Measurements from ENCODE around the gene KRTAP5-8.

The KRTAP5-8 gene

DNA sequence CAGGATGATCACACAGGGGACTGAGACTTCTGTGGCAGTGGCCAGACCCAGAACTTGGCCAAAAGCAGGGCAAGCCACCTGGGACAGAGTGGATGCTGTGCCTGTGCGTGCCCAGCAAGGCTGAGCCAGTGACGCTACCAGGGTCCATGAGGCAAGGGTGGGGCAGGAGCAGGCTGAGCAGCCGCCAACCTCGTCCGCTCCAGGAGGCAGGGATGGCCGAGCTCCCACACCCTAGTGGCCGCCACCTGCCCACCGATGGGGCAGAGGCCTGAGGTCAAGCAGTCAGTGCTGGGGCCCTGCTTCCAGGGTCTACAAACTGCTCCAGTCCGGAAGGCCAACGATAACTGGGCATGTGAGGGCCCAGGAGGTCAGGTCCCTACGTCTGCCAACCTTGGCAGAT, 17.7 kb downstream of the KRTAP5-8 start:
- CTCF ChIA-PET: no interaction called here
- no peak for DNase-seq (ENCODE audit: extremely low spot score)
- no peak for TF ChIP-seq FOXA1 (IDR thresholded peaks at IDR 0.05)
- no peak for TF ChIP-seq PKNOX1 (IDR thresholded peaks at IDR 0.05)
- TF ChIP-seq LEF1 (IDR thresholded peaks at IDR 0.05; ENCODE audit: borderline replicate concordance): no peak
- TF ChIP-seq SP1 (IDR thresholded peaks at IDR 0.05): no peak
- no peak for TF ChIP-seq ARNT (IDR thresholded peaks at IDR 0.05)
- TF ChIP-seq CTBP1 (IDR thresholded peaks at IDR 0.05; ENCODE audit: borderline replicate concordance): no peak
- TF ChIP-seq BHLHE40 (IDR thresholded peaks at IDR 0.05; ENCODE audit: borderline replicate concordance): no peak
- TF ChIP-seq L3MBTL2 (conservative IDR thresholded peaks at IDR 0.05): no peak
- no peak for TF ChIP-seq NFRKB (IDR thresholded peaks at IDR 0.05)
- TF ChIP-seq FOXK2 (IDR thresholded peaks at IDR 0.05): no peak
- TF ChIP-seq ZNF384 (IDR thresholded peaks at IDR 0.05): no peak
- TF ChIP-seq TARDBP (IDR thresholded peaks at IDR 0.05): no peak
- no peak for TF ChIP-seq FOXM1 (IDR thresholded peaks at IDR 0.05; ENCODE audit: borderline replicate concordance)
- no peak for TF ChIP-seq ELF4 (IDR thresholded peaks at IDR 0.05)
- no peak for TF ChIP-seq SUZ12 (IDR thresholded peaks at IDR 0.05)
- no peak for TF ChIP-seq HDGF (IDR thresholded peaks at IDR 0.05; ENCODE audit: borderline replicate concordance)
- POLR2A ChIA-PET: no interaction called here

DNA sequence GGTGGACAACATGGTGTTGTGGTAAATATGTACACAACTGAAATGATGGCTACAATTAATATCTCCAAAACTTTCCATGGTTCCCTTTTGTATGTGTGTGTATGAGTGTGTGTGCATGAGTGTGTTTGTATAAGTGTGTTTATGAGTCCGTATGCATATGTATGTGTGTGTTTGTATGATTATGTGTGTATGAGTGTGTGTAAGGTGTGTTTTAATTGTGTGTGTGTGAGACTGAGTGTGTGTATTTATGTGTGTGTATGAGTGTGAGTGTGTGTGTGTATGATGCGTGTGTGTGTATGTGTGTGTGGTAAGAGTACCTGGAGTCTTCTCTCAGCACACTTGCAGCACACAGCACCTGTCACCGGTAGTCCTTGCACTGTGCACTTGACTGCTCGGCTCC, 18.2 kb downstream of the KRTAP5-8 start:
- ChIA-PET POLR2A (no interaction called here), CTCF (no interaction called here)
- TF ChIP-seq HDGF (IDR thresholded peaks at IDR 0.05; ENCODE audit: borderline replicate concordance) (no peak), FOXM1 (IDR thresholded peaks at IDR 0.05; ENCODE audit: borderline replicate concordance) (no peak), ELF4 (IDR thresholded peaks at IDR 0.05) (no peak), CTBP1 (IDR thresholded peaks at IDR 0.05; ENCODE audit: borderline replicate concordance) (no peak), ZNF384 (IDR thresholded peaks at IDR 0.05) (no peak), FOXK2 (IDR thresholded peaks at IDR 0.05) (no peak), PKNOX1 (IDR thresholded peaks at IDR 0.05) (no peak), ARNT (IDR thresholded peaks at IDR 0.05) (no peak), TARDBP (IDR thresholded peaks at IDR 0.05) (no peak), SUZ12 (IDR thresholded peaks at IDR 0.05) (no peak), NFRKB (IDR thresholded peaks at IDR 0.05) (no peak), SP1 (IDR thresholded peaks at IDR 0.05) (no peak), LEF1 (IDR thresholded peaks at IDR 0.05; ENCODE audit: borderline replicate concordance) (no peak), L3MBTL2 (conservative IDR thresholded peaks at IDR 0.05) (no peak), BHLHE40 (IDR thresholded peaks at IDR 0.05; ENCODE audit: borderline replicate concordance) (no peak), FOXA1 (IDR thresholded peaks at IDR 0.05) (no peak)
- no peak for DNase-seq (ENCODE audit: extremely low spot score)

GRCh38 chr11:71557257-71557656, 19.4 kb downstream of the KRTAP5-8 start:
- DNase-seq (ENCODE audit: extremely low spot score): no peak
- ChIA-PET CTCF (no interaction called here), POLR2A (no interaction called here)
- TF ChIP-seq LEF1 (IDR thresholded peaks at IDR 0.05; ENCODE audit: borderline replicate concordance): no peak
- TF ChIP-seq FOXK2 (IDR thresholded peaks at IDR 0.05): no peak
- no peak for TF ChIP-seq ELF4 (IDR thresholded peaks at IDR 0.05)
- TF ChIP-seq HDGF (IDR thresholded peaks at IDR 0.05; ENCODE audit: borderline replicate concordance): no peak
- no peak for TF ChIP-seq L3MBTL2 (conservative IDR thresholded peaks at IDR 0.05)
- TF ChIP-seq ZNF384 (IDR thresholded peaks at IDR 0.05): no peak
- no peak for TF ChIP-seq PKNOX1 (IDR thresholded peaks at IDR 0.05)
- no peak for TF ChIP-seq NFRKB (IDR thresholded peaks at IDR 0.05)

GRCh38 chr11:71558996-71559395, 21.2 kb downstream of the KRTAP5-8 start:
- CTCF ChIA-PET: no interaction called here
- no peak for DNase-seq (ENCODE audit: extremely low spot score)
- POLR2A ChIA-PET: no interaction called here
- TF ChIP-seq BHLHE40 (IDR thresholded peaks at IDR 0.05; ENCODE audit: borderline replicate concordance) (no peak), FOXA1 (IDR thresholded peaks at IDR 0.05) (no peak), LEF1 (IDR thresholded peaks at IDR 0.05; ENCODE audit: borderline replicate concordance) (no peak), PKNOX1 (IDR thresholded peaks at IDR 0.05) (no peak), ELF4 (IDR thresholded peaks at IDR 0.05) (no peak), HDGF (IDR thresholded peaks at IDR 0.05; ENCODE audit: borderline replicate concordance) (no peak), FOXK2 (IDR thresholded peaks at IDR 0.05) (no peak), TARDBP (IDR thresholded peaks at IDR 0.05) (no peak), NFRKB (IDR thresholded peaks at IDR 0.05) (no peak), L3MBTL2 (conservative IDR thresholded peaks at IDR 0.05) (no peak), ARNT (IDR thresholded peaks at IDR 0.05) (no peak), ZNF384 (IDR thresholded peaks at IDR 0.05) (no peak), SUZ12 (IDR thresholded peaks at IDR 0.05) (no peak), CTBP1 (IDR thresholded peaks at IDR 0.05; ENCODE audit: borderline replicate concordance) (no peak), FOXM1 (IDR thresholded peaks at IDR 0.05; ENCODE audit: borderline replicate concordance) (no peak), SP1 (IDR thresholded peaks at IDR 0.05) (no peak)

GRCh38 chr11:71562120-71562519, 24.3 kb downstream of the KRTAP5-8 start:
- no peak for TF ChIP-seq FOXM1 (IDR thresholded peaks at IDR 0.05; ENCODE audit: borderline replicate concordance)
- no peak for TF ChIP-seq FOXA1 (IDR thresholded peaks at IDR 0.05)
- TF ChIP-seq HDGF (IDR thresholded peaks at IDR 0.05; ENCODE audit: borderline replicate concordance): no peak
- TF ChIP-seq TARDBP (IDR thresholded peaks at IDR 0.05): no peak
- no peak for TF ChIP-seq BHLHE40 (IDR thresholded peaks at IDR 0.05; ENCODE audit: borderline replicate concordance)
- TF ChIP-seq PKNOX1 (IDR thresholded peaks at IDR 0.05): no peak
- CTCF ChIA-PET: no interaction called here
- no peak for DNase-seq (ENCODE audit: extremely low spot score)
- POLR2A ChIA-PET: no interaction called here
